ENCODE measurements around the gene MAPRE3.

The MAPRE3 gene

GRCh38 chr2:27013738-27014137 lies 43.3 kb downstream of the MAPRE3 start:
- H3K27ac ChIP-seq (ENCODE audit: low read depth, low read length), result no peak overlapping the region
- H3K36me3 ChIP-seq (ENCODE audit: control insufficient read depth, insufficient read depth, low read length), result no peaks in the 10 kb centered on the region
- H3K4me3 ChIP-seq (ENCODE audit: low read length), result no peak overlapping the region
- no peaks in the 10 kb centered on the region for H3K4me1 ChIP-seq (ENCODE audit: control insufficient read depth, insufficient read depth, low read length)
- H3K27me3 ChIP-seq (ENCODE audit: control insufficient read depth, insufficient read depth, low read length), result no peaks in the 10 kb centered on the region
- H3K9ac ChIP-seq (ENCODE audit: low read length), result no peak overlapping the region

GRCh38 chr2:27014771-27015433 lies 44.5 kb downstream of the MAPRE3 start:
- Histone ChIP-seq H3K36me3 (ENCODE audit: control insufficient read depth, insufficient read depth, low read length) (no peaks in the 10 kb centered on the region), H3K27me3 (ENCODE audit: control insufficient read depth, insufficient read depth, low read length) (no peaks in the 10 kb centered on the region), H3K4me3 (ENCODE audit: low read length) (no peak overlapping the region), H3K9ac (ENCODE audit: low read length) (no peak overlapping the region), H3K4me1 (ENCODE audit: control insufficient read depth, insufficient read depth, low read length) (no peaks in the 10 kb centered on the region), H3K27ac (ENCODE audit: low read depth, low read length) (no peak overlapping the region)

GRCh38 chr2:27016801-27017325 lies 46.4 kb downstream of the MAPRE3 start:
- H3K27me3 ChIP-seq (ENCODE audit: control insufficient read depth, insufficient read depth, low read length), result no peaks in the 10 kb centered on the region
- H3K4me3 ChIP-seq (ENCODE audit: low read length), result no peak overlapping the region
- no peak overlapping the region for H3K27ac ChIP-seq (ENCODE audit: low read depth, low read length)
- H3K9ac ChIP-seq (ENCODE audit: low read length), result no peak overlapping the region
- H3K36me3 ChIP-seq (ENCODE audit: control insufficient read depth, insufficient read depth, low read length), result no peaks in the 10 kb centered on the region
- no peaks in the 10 kb centered on the region for H3K4me1 ChIP-seq (ENCODE audit: control insufficient read depth, insufficient read depth, low read length)

GRCh38 chr2:27018142-27018541 lies 47.7 kb downstream of the MAPRE3 start:
- peaks cover 4% of the 10 kb centered on the region for H3K36me3 ChIP-seq (ENCODE audit: control insufficient read depth, insufficient read depth, low read length)
- no peaks in the 10 kb centered on the region for H3K4me1 ChIP-seq (ENCODE audit: control insufficient read depth, insufficient read depth, low read length)
- no peaks in the 10 kb centered on the region for H3K27me3 ChIP-seq (ENCODE audit: control insufficient read depth, insufficient read depth, low read length)
- H3K4me3 ChIP-seq (ENCODE audit: low read length), result no peak overlapping the region
- H3K27ac ChIP-seq (ENCODE audit: low read depth, low read length), result no peak overlapping the region
- H3K9ac ChIP-seq (ENCODE audit: low read length), result no peak overlapping the region

- Histone ChIP-seq H3K9ac (ENCODE audit: low read length) (no peak overlapping the region), H3K27ac (ENCODE audit: low read depth, low read length) (no peak overlapping the region), H3K36me3 (ENCODE audit: control insufficient read depth, insufficient read depth, low read length) (peaks cover 9% of the 10 kb centered on the region), H3K4me3 (ENCODE audit: low read length) (no peak overlapping the region), H3K27me3 (ENCODE audit: control insufficient read depth, insufficient read depth, low read length) (no peaks in the 10 kb centered on the region), H3K4me1 (ENCODE audit: control insufficient read depth, insufficient read depth, low read length) (no peaks in the 10 kb centered on the region)
These were observed 49.0 kb downstream of the MAPRE3 start for GRCh38 chr2:27019459-27019858.

- H3K27ac ChIP-seq (ENCODE audit: low read depth, low read length), result peak overlapping the region; percentile 11
- no peak overlapping the region for H3K9ac ChIP-seq (ENCODE audit: low read length)
- H3K4me1 ChIP-seq (ENCODE audit: control insufficient read depth, insufficient read depth, low read length), result no peaks in the 10 kb centered on the region
- H3K27me3 ChIP-seq (ENCODE audit: control insufficient read depth, insufficient read depth, low read length), result no peaks in the 10 kb centered on the region
- no peak overlapping the region for H3K4me3 ChIP-seq (ENCODE audit: low read length)
- H3K36me3 ChIP-seq (ENCODE audit: control insufficient read depth, insufficient read depth, low read length), result peaks cover 9% of the 10 kb centered on the region
These were observed 49.8 kb downstream of the MAPRE3 start for GRCh38 chr2:27019931-27020855.

GRCh38 chr2:27021253-27022049 lies 51.0 kb downstream of the MAPRE3 start:
- H3K4me1 ChIP-seq (ENCODE audit: control insufficient read depth, insufficient read depth, low read length), result no peaks in the 10 kb centered on the region

GRCh38 chr2:27023740-27024139 lies 53.3 kb downstream of the MAPRE3 start:
- Histone ChIP-seq H3K4me1 (ENCODE audit: control insufficient read depth, insufficient read depth, low read length) (no peaks in the 10 kb centered on the region), H3K27me3 (ENCODE audit: control insufficient read depth, insufficient read depth, low read length) (no peaks in the 10 kb centered on the region), H3K36me3 (ENCODE audit: control insufficient read depth, insufficient read depth, low read length) (peaks cover 9% of the 10 kb centered on the region), H3K27ac (ENCODE audit: low read depth, low read length) (no peak overlapping the region), H3K4me3 (ENCODE audit: low read length) (no peak overlapping the region), H3K9ac (ENCODE audit: low read length) (no peak overlapping the region)

More at GRCh38 chr2:27021253-27022049, 51.0 kb downstream of the MAPRE3 start:
- Histone ChIP-seq H3K9ac (ENCODE audit: low read length) (no peak overlapping the region), H3K4me3 (ENCODE audit: low read length) (no peak overlapping the region), H3K36me3 (ENCODE audit: control insufficient read depth, insufficient read depth, low read length) (peaks cover 9% of the 10 kb centered on the region), H3K27me3 (ENCODE audit: control insufficient read depth, insufficient read depth, low read length) (no peaks in the 10 kb centered on the region), H3K27ac (ENCODE audit: low read depth, low read length) (no peak overlapping the region)

- H3K27me3 ChIP-seq (ENCODE audit: control insufficient read depth, insufficient read depth, low read length), result no peaks in the 10 kb centered on the region
- H3K4me1 ChIP-seq (ENCODE audit: control insufficient read depth, insufficient read depth, low read length), result no peaks in the 10 kb centered on the region
- H3K9ac ChIP-seq (ENCODE audit: low read length), result no peak overlapping the region
- no peak overlapping the region for H3K27ac ChIP-seq (ENCODE audit: low read depth, low read length)
- H3K4me3 ChIP-seq (ENCODE audit: low read length), result no peak overlapping the region
- H3K36me3 ChIP-seq (ENCODE audit: control insufficient read depth, insufficient read depth, low read length), result peaks cover 9% of the 10 kb centered on the region
These were observed 53.8 kb downstream of the MAPRE3 start for GRCh38 chr2:27024188-27024587.

- Histone ChIP-seq H3K4me3 (ENCODE audit: low read length) (no peak overlapping the region), H3K36me3 (ENCODE audit: control insufficient read depth, insufficient read depth, low read length) (peaks cover 9% of the 10 kb centered on the region), H3K9ac (ENCODE audit: low read length) (no peak overlapping the region), H3K27ac (ENCODE audit: low read depth, low read length) (no peak overlapping the region), H3K4me1 (ENCODE audit: control insufficient read depth, insufficient read depth, low read length) (no peaks in the 10 kb centered on the region), H3K27me3 (ENCODE audit: control insufficient read depth, insufficient read depth, low read length) (no peaks in the 10 kb centered on the region)
These were observed 54.4 kb downstream of the MAPRE3 start for GRCh38 chr2:27024812-27025211.

GRCh38 chr2:27025281-27025800 lies 54.9 kb downstream of the MAPRE3 start:
- peaks cover 9% of the 10 kb centered on the region for H3K36me3 ChIP-seq (ENCODE audit: control insufficient read depth, insufficient read depth, low read length)
- no peak overlapping the region for H3K27ac ChIP-seq (ENCODE audit: low read depth, low read length)
- H3K4me1 ChIP-seq (ENCODE audit: control insufficient read depth, insufficient read depth, low read length), result no peaks in the 10 kb centered on the region

More at GRCh38 chr2:27025281-27025800, 54.9 kb downstream of the MAPRE3 start:
- Histone ChIP-seq H3K4me3 (ENCODE audit: low read length) (no peak overlapping the region), H3K9ac (ENCODE audit: low read length) (no peak overlapping the region), H3K27me3 (ENCODE audit: control insufficient read depth, insufficient read depth, low read length) (no peaks in the 10 kb centered on the region)
